Gastroesophageal sphincter (tissue), 4 donors: ENCODE measurements around the gene VTI1A. TPM values are rescaled to one million over a fixed set of nuclear protein-coding genes. Genes with fewer than 3 reads are reported as not detected.

Experiments used
- ATAC-seq: fragments of 150-250 bp; one replicate; pipeline ENCODE4 v1.9.1; 2016; ENCODE audit warnings: mild to moderate bottlenecking, moderate library complexity
- H3K27ac ChIP-seq, 4 donors: fragments of 200-600 bp; sonication (generic) in 3 of 4; 1 replicate in 3 of 4; 2 replicates in 1 of 4; pipeline ENCODE4 v1.5.1; 2016 to 2019
- H3K27me3 ChIP-seq: fragments of 200-600 bp; sonication (generic); one replicate; pipeline ENCODE4 v1.5.1; 2019
- H3K36me3 ChIP-seq, 2 donors: fragments of 200-600 bp; sonication (generic); one replicate each; pipeline ENCODE4 v1.5.1; 2019; ENCODE audit warnings: control low read depth in 1 of 2
- H3K4me1 ChIP-seq, 3 donors: fragments of 200-600 bp; sonication (generic); 1 replicate in 2 of 3; 2 replicates in 1 of 3; pipeline ENCODE4 v1.5.1; 2016 to 2019; ENCODE audit warnings: control low read depth in 2 of 3
- H3K4me3 ChIP-seq, 2 donors: fragments of 200-600 bp; sonication (generic); one replicate each; pipeline ENCODE4 v1.5.1; 2019; ENCODE audit warnings: mild to moderate bottlenecking in 1 of 2, moderate library complexity in 1 of 2
- H3K9me3 ChIP-seq, 3 donors: fragments of 200-600 bp; sonication (generic); one replicate each; pipeline ENCODE4 v1.5.1; 2017 to 2019; ENCODE audit warnings: control low read depth in 2 of 3
- CTCF ChIP-seq, 4 experiments: fragments of 200-600 bp in 2 of 4; fragments of 450-650 bp in 2 of 4; sonication (generic) in 1 of 4; IDR thresholded peaks; one replicate each; pipeline ENCODE4 v1.5.1; 2017 to 2019; ENCODE audit warnings: antibody characterized with exemption in 4 of 4, mild to moderate bottlenecking in 2 of 4, moderate library complexity in 2 of 4
- EP300 ChIP-seq: sonication (generic); formaldehyde crosslinking; IDR thresholded peaks from one replicate; pipeline ENCODE4 v1.6.1; 2017; ENCODE audit warnings: antibody characterized with exemption, mild to moderate bottlenecking
- POLR2A ChIP-seq, 2 donors: fragments of 450-650 bp; IDR thresholded peaks; one replicate each; pipeline ENCODE4 v1.6.1; 2017; ENCODE audit warnings: antibody characterized with exemption in 2 of 2, mild to moderate bottlenecking in 2 of 2, moderate library complexity in 1 of 2
- POLR2AphosphoS5 ChIP-seq: sonication (generic); formaldehyde crosslinking; IDR thresholded peaks from one replicate; pipeline ENCODE4 v1.6.1; 2017; ENCODE audit warnings: antibody characterized with exemption
- WGBS, 2 donors: methylation state at CpG; one replicate each; pipeline ENCODE4 v1.1.5; 2018; ENCODE audit warnings: low coverage in 1 of 2; 5-methylcytosine and 5-hydroxymethylcytosine counted together
- total RNA-seq, 4 donors: library from RNA; depleted of rRNA; stranded (reverse); fragments of >200 nt; gene quantifications; one replicate each; pipeline ENCODE4 v1.1.0, GENCODE V29; 2016

VTI1A gene
- total RNA-seq, 4 donors from 2014 or later = 19.6 to 81.9 (median 43.1) TPM

GRCh38 chr10:112484399-112484798 lies 37.4 kb downstream of the VTI1A start:
- no peak overlapping the region for H3K27ac ChIP-seq
- H3K4me3 ChIP-seq = no peak overlapping the region
- no peak for ATAC-seq
- H3K4me1 ChIP-seq = no peaks in the 10 kb centered on the region
- H3K9me3 ChIP-seq = no peaks in the 10 kb centered on the region
- TF ChIP-seq EP300 (no peak), CTCF (IDR thresholded peaks at IDR 0.05) (no peak), POLR2AphosphoS5 (no peak), POLR2A (IDR thresholded peaks at IDR 0.05) (no peak)
- H3K27me3 ChIP-seq = no peaks in the 10 kb centered on the region
- H3K36me3 ChIP-seq = no peaks in the 10 kb centered on the region
- 91 to 100% methylated on average over 1 to 2 of the region's 2 CpGs for WGBS, 2 donors

- no peak for ATAC-seq
- Histone ChIP-seq H3K9me3 (no peaks in the 10 kb centered on the region), H3K27me3 (no peaks in the 10 kb centered on the region), H3K4me3 (no peak overlapping the region), H3K36me3 (no peaks in the 10 kb centered on the region), H3K4me1 (peaks cover 0 to 10% (median 7%) of the 10 kb centered on the region in 3 donors), H3K27ac (no peak overlapping the region)
- no peak for TF ChIP-seq POLR2AphosphoS5
Measured at GRCh38 chr10:112487964-112488363, 40.9 kb downstream of the VTI1A start.

GRCh38 chr10:112490545-112490944 lies 43.5 kb downstream of the VTI1A start:
- WGBS, 2 donors = 23 to 35% methylated on average over 2 of the region's 2 CpGs
- H3K9me3 ChIP-seq = no peaks in the 10 kb centered on the region
- H3K36me3 ChIP-seq = no peaks in the 10 kb centered on the region
- H3K4me1 ChIP-seq = peaks cover 0 to 10% (median 7%) of the 10 kb centered on the region in 3 donors
- no peak overlapping the region for H3K27ac ChIP-seq
- ATAC-seq = no peak
- H3K4me3 ChIP-seq = no peak overlapping the region
- TF ChIP-seq POLR2A (IDR thresholded peaks at IDR 0.05) = no peak
- no peak for TF ChIP-seq EP300
- TF ChIP-seq CTCF (IDR thresholded peaks at IDR 0.05) = no peak
- TF ChIP-seq POLR2AphosphoS5 = no peak
- no peaks in the 10 kb centered on the region for H3K27me3 ChIP-seq

GRCh38 chr10:112491144-112491543 lies 44.1 kb downstream of the VTI1A start:
- no peak overlapping the region for H3K4me3 ChIP-seq
- H3K4me1 ChIP-seq = peaks cover 0 to 10% (median 7%) of the 10 kb centered on the region in 3 donors
- no peak for TF ChIP-seq CTCF (IDR thresholded peaks at IDR 0.05)
- TF ChIP-seq POLR2AphosphoS5 = no peak
- no peak for TF ChIP-seq EP300
- no peak for TF ChIP-seq POLR2A (IDR thresholded peaks at IDR 0.05)
- no peak overlapping the region for H3K27ac ChIP-seq
- no peaks in the 10 kb centered on the region for H3K9me3 ChIP-seq
- no peaks in the 10 kb centered on the region for H3K36me3 ChIP-seq
- H3K27me3 ChIP-seq = no peaks in the 10 kb centered on the region
- ATAC-seq = no peak

GRCh38 chr10:112492736-112493135 lies 45.7 kb downstream of the VTI1A start:
- WGBS, 2 donors = 89 to 100% methylated on average over 6 of the region's 6 CpGs
- no peaks in the 10 kb centered on the region for H3K9me3 ChIP-seq
- no peaks in the 10 kb centered on the region for H3K36me3 ChIP-seq
- no peak for ATAC-seq
- H3K27me3 ChIP-seq = no peaks in the 10 kb centered on the region
- no peak overlapping the region for H3K27ac ChIP-seq
- no peak for TF ChIP-seq POLR2A (IDR thresholded peaks at IDR 0.05)
- TF ChIP-seq EP300 = no peak
- TF ChIP-seq POLR2AphosphoS5 = no peak
- TF ChIP-seq CTCF (IDR thresholded peaks at IDR 0.05) = no peak
- H3K4me3 ChIP-seq = no peak overlapping the region
- H3K4me1 ChIP-seq = peaks cover 0 to 10% (median 7%) of the 10 kb centered on the region in 3 donors
